GM18517 (cell line): ENCODE results near the gene ZFP37.
"Not testable (repeated sequence)": the region's sequence is repeated elsewhere in the genome, so short reads cannot be mapped to it uniquely, and the experiment has no call there.

Source experiments
- ATAC-seq: cut with Tn5 transposase; IDR thresholded peaks from one replicate; pipeline ENCODE4 v1.9.1; 2021; ENCODE audit warnings: mild to moderate bottlenecking, moderate library complexity; ENCODE audit not compliant: unreplicated experiment

Gene ZFP37

DNA sequence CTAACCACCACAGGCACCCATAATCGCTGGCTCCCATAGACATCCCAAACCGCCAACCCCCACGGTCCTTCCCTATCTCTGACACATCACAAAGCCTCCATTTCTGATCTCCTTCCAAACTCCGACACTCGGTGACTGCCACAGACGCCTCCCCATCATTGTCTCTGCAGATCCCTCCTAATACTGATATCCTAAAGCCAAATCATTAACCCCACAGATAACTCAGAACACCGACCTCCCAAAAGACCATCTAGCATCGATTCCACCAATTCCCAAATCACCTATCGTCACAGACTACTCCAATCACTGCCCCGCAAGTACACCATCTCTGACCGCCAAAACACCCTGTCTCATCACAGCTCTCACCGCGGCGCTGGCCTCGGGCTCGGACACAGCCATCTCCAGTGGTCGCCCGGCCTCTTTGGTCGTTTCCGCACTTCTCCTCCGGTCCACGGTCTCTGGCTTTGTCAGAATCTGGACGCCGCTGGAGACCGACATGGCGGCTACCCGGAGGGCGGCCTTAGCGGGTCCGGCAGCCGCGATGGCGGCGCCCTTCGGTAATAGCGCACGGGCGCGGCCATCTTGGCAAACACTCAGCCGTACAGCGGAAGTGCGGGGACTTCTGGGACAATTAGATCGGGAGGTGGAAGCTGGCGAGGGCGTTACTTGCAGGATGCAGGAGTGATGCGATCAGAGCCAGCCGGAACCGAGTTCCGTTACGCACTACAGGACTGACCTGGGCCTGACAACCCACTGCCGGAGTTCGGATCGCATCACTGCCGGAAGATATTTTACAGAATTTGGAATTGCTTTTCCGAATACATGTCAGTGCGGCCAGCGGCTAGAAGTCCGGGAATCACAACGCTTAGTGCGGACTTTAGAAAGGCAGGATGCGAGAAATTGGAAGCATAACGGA is at the start of gene ZFP37:
ZFP37 (minus strand) TSS at position 534 of the 916 bp plus-strand sequence; CDS start at position 498, 36 bp downstream.
- peak; percentile 97 for ATAC-seq

GRCh38 chr9:113105345-113105744 is 48.8 kb upstream of the ZFP37 start:
- ATAC-seq = not testable (repeated sequence)

DNA sequence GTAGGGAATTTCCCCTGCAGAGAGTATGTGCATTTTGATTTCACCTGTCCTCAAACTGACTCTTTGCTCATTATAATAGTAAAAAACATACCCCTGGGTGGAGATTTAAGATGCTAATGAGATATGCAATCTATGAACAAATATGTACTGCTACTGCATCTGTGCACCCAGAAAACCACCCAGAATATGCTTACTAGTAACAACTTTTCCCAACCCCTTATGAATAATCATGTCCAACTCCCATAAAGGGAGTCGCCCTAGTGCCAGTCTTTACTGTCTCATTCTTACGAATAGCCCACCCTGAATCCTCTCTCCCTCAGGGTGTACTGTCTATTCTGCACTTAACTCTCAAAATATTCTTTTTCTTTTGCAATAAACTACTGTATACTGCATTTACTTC is 39.0 kb upstream of the ZFP37 start:
- ATAC-seq = no peak

DNA sequence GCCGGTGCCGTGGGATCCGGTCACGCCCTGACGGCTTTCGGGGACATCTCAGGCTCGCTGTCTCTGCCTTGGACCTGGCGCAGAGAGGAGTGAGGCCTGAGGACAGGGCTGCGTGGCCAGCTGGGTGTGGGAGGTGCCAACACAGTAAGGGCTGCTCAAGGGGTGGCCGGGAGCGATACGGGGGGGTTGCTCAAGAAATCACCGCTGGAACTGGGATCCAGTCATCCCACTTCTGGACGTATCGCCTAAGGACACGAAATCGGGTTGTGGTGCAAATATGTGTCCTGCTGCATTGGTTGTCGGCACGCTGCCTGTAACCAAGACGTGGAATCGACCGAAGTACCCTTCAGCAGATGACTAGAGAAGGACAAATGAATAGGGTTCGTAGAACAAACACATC is 33.4 kb upstream of the ZFP37 start:
- ATAC-seq = not testable (repeated sequence)

DNA sequence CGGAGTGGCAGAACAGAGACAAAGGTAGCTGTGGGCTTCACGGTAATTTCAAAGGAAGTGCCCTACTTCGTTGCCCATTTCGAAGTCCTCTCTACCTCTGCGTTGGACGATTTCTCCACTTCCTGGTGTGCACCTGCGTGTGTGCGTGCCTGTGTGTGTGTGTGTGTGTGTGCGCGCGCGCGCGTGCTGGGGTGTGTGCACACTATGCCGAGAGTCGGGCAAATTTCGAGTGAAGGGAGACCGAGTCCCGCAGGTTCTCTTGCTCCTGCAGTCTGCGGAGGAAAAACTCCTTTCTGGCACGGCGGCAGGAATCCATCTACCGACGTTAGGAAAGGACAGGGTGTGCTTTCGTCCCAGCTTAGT is 32.6 kb upstream of the ZFP37 start:
- ATAC-seq = not testable (repeated sequence)

GRCh38 chr9:113088456-113089142 is 32.1 kb upstream of the ZFP37 start:
- ATAC-seq = not testable (repeated sequence)

DNA sequence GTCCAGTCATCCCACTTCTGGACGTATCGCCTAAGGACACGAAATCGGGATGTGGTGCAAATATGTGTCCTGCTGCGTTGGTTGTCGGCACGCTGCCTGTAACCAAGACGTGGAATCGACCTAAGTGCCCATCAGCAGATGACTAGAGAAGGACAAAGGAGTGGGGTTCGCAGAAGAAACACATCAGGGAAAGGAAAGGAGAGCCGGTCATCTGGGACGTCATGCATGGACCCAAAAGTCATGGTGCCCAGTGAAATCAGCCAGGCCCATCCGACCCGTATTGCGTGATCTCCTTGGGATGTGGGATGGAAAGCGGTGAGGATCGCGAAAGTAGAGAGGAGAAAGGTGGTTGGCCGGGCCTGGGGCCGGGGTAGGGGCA is 6.4 kb upstream of the ZFP37 start:
- not testable (repeated sequence) for ATAC-seq

GRCh38 chr9:113062256-113062931 is 5.9 kb upstream of the ZFP37 start:
- not testable (repeated sequence) for ATAC-seq

DNA sequence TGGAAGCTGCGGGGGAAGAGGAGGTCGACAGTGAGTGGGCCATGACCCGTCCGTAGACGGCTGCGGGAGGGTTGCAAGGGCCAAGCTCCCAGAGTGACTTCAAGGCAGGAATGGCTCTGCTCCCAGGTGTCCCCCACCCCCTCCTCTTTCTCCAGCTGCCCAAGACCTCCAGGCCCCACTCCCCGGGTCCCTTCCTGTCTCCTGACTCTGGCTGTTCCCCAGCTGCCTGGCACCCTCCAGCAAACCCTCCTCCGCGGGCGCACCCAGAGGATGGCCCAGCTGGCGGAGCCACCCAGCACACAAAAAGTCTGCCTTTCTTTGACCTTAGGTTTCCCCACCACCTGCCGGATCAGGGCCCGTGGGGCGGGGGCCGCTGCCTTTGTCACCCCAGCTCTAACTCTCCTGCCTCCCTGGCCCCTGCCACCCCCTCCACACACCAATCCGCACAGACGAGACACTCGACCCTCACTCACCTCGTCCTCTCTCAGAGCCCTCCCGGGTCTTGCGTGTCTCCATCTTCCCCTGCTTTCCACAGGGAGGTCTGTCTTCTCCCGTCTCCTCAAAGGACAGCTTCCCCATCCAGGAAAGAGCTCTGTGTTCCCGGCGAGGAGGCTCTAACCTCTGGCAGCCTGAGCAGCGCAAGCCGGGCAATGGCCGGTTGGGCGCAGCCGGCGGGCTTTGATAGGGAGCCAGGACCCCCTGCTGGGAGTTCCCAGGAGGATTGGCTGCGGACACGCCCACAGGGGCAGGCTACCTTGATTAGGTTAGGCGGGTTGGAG is 4.7 kb upstream of the ZFP37 start:
- not testable (repeated sequence) for ATAC-seq

DNA sequence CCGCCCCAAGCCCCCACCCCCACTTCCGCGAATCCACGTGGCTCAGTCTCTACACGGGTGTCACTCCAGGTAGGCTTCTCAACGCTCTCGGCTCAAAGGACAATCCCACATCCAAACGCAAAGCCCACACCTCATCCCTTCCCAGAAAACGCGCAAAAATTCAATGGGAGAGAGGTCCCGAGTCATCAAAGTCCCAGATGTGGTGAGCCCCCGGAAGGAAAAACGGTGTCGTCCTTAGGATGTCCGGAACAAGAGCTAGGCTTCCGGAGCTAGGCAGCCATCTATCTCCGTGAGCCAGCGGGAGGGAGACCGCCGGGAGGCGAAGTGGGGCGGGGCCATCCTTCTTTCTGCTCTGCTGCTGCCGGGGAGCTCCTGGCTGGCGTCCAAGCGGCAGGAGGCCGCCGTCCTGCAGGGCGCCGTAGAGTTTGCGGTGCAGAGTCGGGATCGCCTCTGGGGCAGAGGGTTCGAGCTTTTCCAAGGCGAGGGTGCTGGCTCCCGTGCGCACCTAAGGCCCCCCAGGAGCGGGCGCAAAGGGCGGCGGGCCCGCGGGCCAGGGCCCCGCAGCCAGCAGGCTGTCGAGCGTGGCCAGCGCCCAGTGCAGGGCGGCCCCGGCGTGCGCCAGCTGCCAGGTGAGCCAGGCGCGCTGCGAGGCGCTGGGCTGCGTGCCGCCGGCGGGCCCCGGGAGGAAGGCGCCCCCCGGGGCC is 3.2 kb upstream of the ZFP37 start:
- ATAC-seq = not testable (repeated sequence)

- ATAC-seq = no peak
These were observed 669 bp upstream of the ZFP37 start for GRCh38 chr9:113057193-113057592.

GRCh38 chr9:113042884-113043657 is 13.5 kb downstream of the ZFP37 start:
- ATAC-seq = no peak

GRCh38 chr9:113026200-113026599 is 30.3 kb downstream of the ZFP37 start:
- no peak for ATAC-seq

DNA sequence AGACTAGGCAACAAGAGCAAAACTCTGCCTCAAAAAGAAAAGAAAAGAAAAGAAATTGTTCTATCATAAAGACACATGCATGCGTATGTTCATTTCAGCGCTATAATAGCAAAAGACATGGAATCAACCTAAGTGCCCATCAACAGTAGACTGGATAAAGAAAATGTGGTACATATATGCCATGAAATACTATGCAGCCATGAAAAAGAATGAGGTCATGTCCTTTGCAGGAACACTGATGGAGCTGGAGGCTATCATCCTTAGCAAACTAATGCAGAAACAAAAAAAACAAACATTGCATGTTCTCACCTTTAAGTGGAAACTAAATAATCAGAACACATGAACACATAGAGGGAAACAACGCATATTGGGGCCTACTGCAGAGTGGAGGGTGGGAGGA is 38.3 kb downstream of the ZFP37 start:
- ATAC-seq = no peak

DNA sequence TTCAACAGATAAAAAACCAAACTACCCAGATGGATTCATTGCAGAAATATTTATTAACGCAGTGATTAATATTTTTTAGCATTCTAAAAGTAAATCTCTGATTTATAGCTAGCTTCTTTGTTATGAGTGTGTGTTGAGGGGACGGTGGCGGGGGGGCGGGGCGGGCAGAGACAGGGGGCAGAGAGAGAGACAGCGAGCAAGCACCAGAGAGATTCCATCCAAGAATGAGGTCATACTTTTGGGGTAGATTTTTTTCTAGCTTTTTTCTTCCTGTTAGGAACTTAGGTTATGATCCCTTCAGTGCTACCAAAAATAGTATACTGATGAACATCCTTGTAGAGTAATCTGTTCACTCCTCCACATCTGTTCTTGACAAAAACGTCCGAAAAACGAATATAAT is 44.0 kb downstream of the ZFP37 start:
- no peak for ATAC-seq

DNA sequence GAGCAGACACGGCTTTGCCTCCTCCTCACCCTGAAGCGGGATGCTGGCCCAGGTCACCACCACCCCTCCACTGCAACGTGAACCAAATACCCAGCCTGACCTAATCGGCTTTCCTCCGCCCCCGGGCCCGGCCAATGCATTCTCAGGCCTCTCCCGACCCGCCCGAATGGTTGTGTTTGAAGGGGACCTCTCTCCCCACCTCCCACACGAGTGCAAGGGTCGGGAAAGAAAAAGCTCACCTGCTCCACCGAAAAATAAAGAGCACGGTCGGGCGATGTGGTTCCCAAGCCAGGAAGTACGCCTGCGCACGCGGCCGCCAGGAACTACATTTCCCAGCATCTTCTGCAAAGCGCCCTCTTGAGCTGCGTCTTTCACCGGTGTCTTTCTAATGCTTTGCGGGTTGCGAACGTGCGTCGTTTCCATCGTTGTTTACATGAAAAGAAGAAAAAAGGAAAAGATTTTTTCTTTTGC is 44.6 kb downstream of the ZFP37 start, which contains the start of gene ZNF883:
ZNF883 (minus strand) TSS at position 282 of the 471 bp plus-strand sequence.
- no peak for ATAC-seq

GRCh38 chr9:113005777-113006176 is 50.7 kb downstream of the ZFP37 start:
- ATAC-seq = no peak

- no peak for ATAC-seq
These were observed 59.1 kb downstream of the ZFP37 start for GRCh38 chr9:112997236-112997941.
